HUDEP-2 (cell line): ENCODE results near the gene VWA1.
"Not testable (repeated sequence)": the region's sequence is repeated elsewhere in the genome, so short reads cannot be mapped to it uniquely, and the experiment has no call there.

Experiments used
- DNase-seq, 76 experiments: peaks; one replicate each; lab custom pipeline; 2025; ENCODE audit not compliant: unreplicated experiment in 76 of 76; lab: John Stamatoyannopoulos, UW

VWA1 gene

DNA sequence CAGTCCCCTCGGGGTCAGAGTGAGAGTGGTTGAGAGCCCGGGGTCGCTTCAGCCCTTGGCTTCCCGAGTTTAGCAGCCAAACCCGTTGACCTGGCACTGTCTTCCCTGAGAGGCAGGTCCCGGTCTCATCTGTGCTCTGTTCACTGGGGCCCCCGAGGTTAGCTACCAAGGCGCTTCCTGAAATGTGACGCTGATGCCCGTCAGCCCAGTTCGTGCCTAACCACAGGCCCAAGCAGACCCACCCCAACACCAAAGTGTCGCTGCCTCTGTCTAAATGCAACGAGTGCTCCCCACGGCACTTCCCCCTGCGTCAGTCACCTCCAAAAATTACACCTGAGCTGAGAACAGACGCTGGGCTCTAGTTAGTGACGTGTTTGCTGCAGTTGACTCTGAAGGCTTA lies 40.5 kb downstream of the VWA1 start:
- not testable (repeated sequence) for DNase-seq

GRCh38 chr1:1477206-1477605 lies 41.7 kb downstream of the VWA1 start:
- no peak for DNase-seq

DNA sequence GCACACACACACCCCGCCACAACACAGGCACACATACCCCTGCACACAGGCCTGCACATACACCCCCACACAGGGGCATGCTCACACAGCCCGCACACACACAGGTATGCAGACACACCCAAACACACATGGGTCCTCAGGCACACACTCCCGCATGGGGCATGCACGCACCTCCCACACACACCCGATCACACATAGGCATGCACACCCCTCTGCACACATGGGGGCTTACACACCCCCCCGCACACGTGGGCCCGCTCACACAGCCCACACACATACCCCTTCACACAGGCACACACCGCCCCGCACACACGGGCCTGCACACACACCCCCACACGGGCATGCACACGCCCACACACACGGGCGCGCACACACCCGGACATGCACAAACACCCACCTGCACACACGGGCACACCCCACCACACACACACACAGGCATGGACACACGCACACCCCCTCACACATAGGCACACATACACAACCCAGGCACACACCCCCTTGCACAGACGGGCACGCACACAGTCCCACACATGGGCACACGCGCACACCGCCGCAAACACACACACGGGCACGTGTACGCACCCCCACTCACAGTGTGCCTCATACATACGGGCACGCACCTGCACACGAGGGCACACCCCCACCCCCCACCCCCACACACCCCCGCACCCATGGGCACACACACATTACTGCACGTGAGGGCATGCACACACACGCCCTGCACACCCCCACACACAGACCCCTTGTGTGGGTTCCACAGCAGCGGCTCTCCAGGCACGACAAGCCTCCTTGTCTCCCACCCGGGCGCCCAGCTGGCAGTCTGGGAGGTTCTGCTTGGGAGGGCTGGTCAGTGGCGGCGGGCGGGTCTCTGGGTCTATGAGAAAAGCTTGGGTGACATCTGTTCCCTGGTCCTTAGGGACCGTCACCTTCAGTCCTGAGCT lies 44.3 kb downstream of the VWA1 start:
- DNase-seq = no peak

DNA sequence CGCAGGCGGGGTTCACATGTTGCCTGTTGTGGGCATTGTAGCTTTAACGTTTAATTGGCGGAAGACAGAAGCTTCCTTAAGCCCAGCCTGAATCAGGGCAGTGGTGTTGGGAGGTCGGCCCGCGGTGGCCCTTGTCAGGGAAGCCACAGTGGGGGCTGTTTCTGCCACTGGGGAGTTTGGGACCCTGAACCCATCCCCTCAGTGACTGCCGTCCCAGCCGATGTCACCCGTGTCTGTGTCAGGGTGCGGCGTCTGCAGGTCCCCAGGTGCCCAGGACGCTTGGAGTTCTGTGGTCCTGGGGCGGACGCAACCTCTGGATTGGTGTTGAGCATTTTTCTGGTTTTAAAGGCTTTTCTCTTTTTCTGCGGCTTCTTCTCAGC lies 45.0 kb downstream of the VWA1 start:
- DNase-seq = not testable (repeated sequence)

- not testable (repeated sequence) for DNase-seq
Observed at GRCh38 chr1:1481811-1482210, 46.3 kb downstream of the VWA1 start.

DNA sequence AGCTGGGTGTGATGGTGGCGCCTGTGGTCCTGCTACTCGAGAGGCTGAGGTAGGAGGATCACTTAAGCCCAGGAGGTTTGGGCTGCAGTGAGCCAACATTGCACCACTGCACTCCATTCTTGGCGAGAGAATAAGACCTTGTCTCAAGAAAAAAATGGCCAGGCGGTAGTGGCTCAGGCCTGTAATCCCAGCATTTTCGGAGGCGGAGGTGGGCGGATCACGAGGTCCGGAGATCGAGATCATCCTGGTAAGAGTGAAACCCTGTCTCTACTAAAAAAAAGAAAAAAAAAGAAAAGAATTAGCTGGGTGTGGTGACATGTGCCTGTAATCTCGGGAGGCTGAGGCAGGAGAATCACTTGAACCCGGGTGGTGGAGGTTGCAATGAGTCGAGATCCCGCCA lies 47.4 kb downstream of the VWA1 start:
- no peak for DNase-seq

GRCh38 chr1:1483714-1484113 lies 48.2 kb downstream of the VWA1 start:
- no peak for DNase-seq

DNA sequence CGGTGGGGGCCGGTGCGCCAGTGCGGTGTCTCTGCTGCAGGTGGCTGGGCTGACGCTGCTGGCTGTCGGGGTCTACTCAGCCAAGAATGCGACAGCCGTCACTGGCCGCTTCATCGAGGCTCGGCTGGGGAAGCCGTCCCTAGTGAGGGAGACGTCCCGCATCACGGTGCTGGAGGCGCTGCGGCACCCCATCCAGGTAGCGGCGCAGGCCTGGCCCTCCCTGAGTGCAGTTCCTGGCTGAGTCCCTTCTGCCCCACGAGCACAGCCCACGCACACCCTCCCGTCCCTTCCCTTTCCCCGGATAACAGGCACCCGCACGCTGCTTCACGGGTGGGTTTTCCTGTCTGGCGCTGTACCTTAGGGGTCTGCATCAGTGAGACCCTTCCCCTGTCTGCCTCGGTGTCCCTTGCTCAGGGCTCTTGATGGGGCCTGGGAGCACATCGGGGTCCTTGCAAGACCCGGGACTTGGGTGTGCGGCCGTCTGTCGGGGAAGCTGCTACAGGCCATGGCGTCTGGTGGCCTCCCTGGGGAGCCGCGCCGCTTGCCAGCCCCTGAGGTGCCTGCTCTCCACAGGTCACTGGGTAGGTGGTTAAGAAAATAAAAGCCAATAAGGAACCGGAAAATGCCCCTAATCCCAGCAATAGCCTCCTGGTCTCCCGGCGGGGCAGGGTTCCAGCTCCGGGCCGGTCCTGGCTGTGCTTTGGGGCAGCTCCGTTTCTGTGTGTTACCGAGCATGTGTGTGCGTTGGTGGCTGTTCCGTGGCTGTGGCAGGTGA lies 49.7 kb downstream of the VWA1 start:
- not testable (repeated sequence) for DNase-seq

- DNase-seq = not testable (repeated sequence)
Observed at GRCh38 chr1:1485755-1486317, 50.3 kb downstream of the VWA1 start.

GRCh38 chr1:1487701-1488100 lies 52.2 kb downstream of the VWA1 start:
- DNase-seq = no peak

- no peak for DNase-seq
Observed at GRCh38 chr1:1489231-1489630, 53.7 kb downstream of the VWA1 start.

- DNase-seq = no peak
Observed at GRCh38 chr1:1489861-1490260, 54.4 kb downstream of the VWA1 start.

GRCh38 chr1:1490633-1491230 lies 55.2 kb downstream of the VWA1 start:
- no peak for DNase-seq

DNA sequence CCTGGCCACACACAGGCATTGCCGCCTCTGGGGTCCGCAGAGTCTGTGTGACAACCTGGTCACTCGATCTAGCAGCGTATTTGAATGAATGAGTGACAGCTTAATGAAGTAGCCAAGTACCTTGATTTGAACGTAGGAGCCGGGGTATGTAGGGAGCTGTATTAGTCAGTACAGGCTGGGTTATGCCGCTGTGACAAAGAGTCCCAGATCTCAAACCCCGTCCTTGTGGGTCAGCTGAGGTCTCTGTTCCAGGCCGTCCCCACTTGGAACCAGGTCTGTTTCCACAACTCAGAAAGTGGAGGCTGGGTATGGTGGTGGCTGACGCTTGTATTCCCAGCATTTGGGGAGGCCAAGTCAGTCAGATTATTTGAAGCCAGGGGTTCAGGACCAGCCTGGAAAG lies 56.1 kb downstream of the VWA1 start:
- DNase-seq = no peak
